Peyer's patch (tissue), 4 donors: ENCODE results near the gene FOXO6.

Experiments
- CTCF ChIP-seq, 6 experiments: fragments of 450-650 bp in 4 of 6; fragments of 200-600 bp in 2 of 6; sonication (generic) in 1 of 6; IDR thresholded peaks; one replicate each; pipeline ENCODE4 v1.5.1; 2017 to 2019; ENCODE audit warnings: antibody characterized with exemption in 6 of 6, mild to moderate bottlenecking in 3 of 6, moderate library complexity in 1 of 6
- POLR2A ChIP-seq, 2 donors: fragments of 450-650 bp; IDR thresholded peaks; one replicate each; pipeline ENCODE4 v1.5.1; 2017; ENCODE audit warnings: antibody characterized with exemption in 2 of 2, mild to moderate bottlenecking in 2 of 2, moderate library complexity in 2 of 2

GRCh38 chr1:41400225-41400624 is 39.0 kb downstream of the FOXO6 start:
- TF ChIP-seq POLR2A (IDR thresholded peaks at IDR 0.05) (no peak), CTCF (IDR thresholded peaks at IDR 0.05) (no peak)
